Mucosa of descending colon (tissue), 3 donors: Measurements from ENCODE around the gene EVI5L. TPM values are rescaled to one million over a fixed set of nuclear protein-coding genes. Genes with fewer than 3 reads are reported as not detected.
A peak's percentile ranks its signal among the peaks of the same experiment; 100 is the strongest.
"Not testable (repeated sequence)": the region's sequence is repeated elsewhere in the genome, so short reads cannot be mapped to it uniquely, and the experiment has no call there.

ENCODE experiments used
- ATAC-seq: fragments of 200-7000 bp; cut with Tn5 transposase; one replicate; pipeline ENCODE4 v1.9.1; 2020; ENCODE audit warnings: mild to moderate bottlenecking, moderate library complexity
- DNase-seq, 3 donors: peaks; one replicate each; pipeline ENCODE4 v3.0.0-alpha.2; 2020
- H3K36me3 ChIP-seq: fragments of 200-600 bp; one replicate; pipeline ENCODE4 v1.8.0; 2021; ENCODE audit warnings: low read depth, mild to moderate bottlenecking
- H3K4me1 ChIP-seq: fragments of 200-600 bp; one replicate; pipeline ENCODE4 v1.8.0; 2021; ENCODE audit warnings: low read depth, mild to moderate bottlenecking
- H3K4me3 ChIP-seq: fragments of 200-600 bp; one replicate; pipeline ENCODE4 v1.8.0; 2021; ENCODE audit warnings: mild to moderate bottlenecking
- H3K9me3 ChIP-seq: fragments of 200-600 bp; one replicate; pipeline ENCODE4 v1.8.0; 2021; ENCODE audit warnings: mild to moderate bottlenecking
- CTCF ChIP-seq: fragments of 200-600 bp; IDR thresholded peaks from one replicate; pipeline ENCODE4 v1.8.0; 2022; ENCODE audit warnings: antibody characterized with exemption, mild to moderate bottlenecking
- intact Hi-C, 2 donors: fragments of 100-400 bp; cut with DNase I in 1 of 2; cut with micrococcal nuclease in 1 of 2; formaldehyde crosslinking; loops; one replicate each; pipeline versions ENCODE4 v1.11.0 to v1.11.1; 2022; cut with DNase I, micrococcal nuclease
- total RNA-seq, 3 donors: library from RNA; stranded (reverse); fragmentation: NEBNext Ultra II Directional in 2 of 3; extraction: Animal tissue kit (Norgen Biotek cat#: 25700) in 2 of 3; gene quantifications; one replicate each; pipeline versions ENCODE4 v1.2.1 to v1.2.4, GENCODE V29; 2021 to 2023
- donor health status: DM: no; HTN: no; CAD: no; lungs with moderate emphysema.
- donor health status: DM: no; HTN: no; CAD: no.
- donor health status: DM: no; HTN: yes; CAD: no.

The EVI5L gene
- total RNA-seq, 3 donors from 2014 or later: 8.3 to 17.6 (median 11.4) TPM

GRCh38 chr19:7792281-7792680 lies 37.7 kb upstream of the EVI5L start:
- no peak for TF ChIP-seq CTCF
- Histone ChIP-seq H3K9me3 (no peaks in the 10 kb centered on the region), H3K4me1 (peaks cover 3% of the 10 kb centered on the region), H3K4me3 (no peak overlapping the region), H3K36me3 (no peaks in the 10 kb centered on the region)
- ATAC-seq: no peak
- no peak for DNase-seq
- intact Hi-C loops: loop anchor here in 1 of 2 donors (10.0 kb wide), 1 partner anchor 107 kb away; the partner anchor contains the start of gene TRAPPC5

GRCh38 chr19:7792701-7793100 lies 37.3 kb upstream of the EVI5L start:
- not testable (repeated sequence) for H3K4me1 ChIP-seq, H3K9me3 ChIP-seq, ATAC-seq, H3K36me3 ChIP-seq, DNase-seq, H3K4me3 ChIP-seq
- intact Hi-C loops: loop anchor here in 1 of 2 donors (10.0 kb wide), 1 partner anchor 108 kb away; the partner anchor contains the start of gene TRAPPC5

- DNase-seq: no peak
- H3K9me3 ChIP-seq: no peaks in the 10 kb centered on the region
- intact Hi-C loops: loop anchor here in 1 of 2 donors (10.0 kb wide), 1 partner anchor 109 kb away; the partner anchor contains the start of gene TRAPPC5
- no peak for TF ChIP-seq CTCF
- H3K4me3 ChIP-seq: no peak overlapping the region
- no peak for ATAC-seq
- peaks cover 3% of the 10 kb centered on the region for H3K4me1 ChIP-seq
- H3K36me3 ChIP-seq: no peaks in the 10 kb centered on the region
Observed at GRCh38 chr19:7793493-7793892, 36.5 kb upstream of the EVI5L start.

GRCh38 chr19:7795555-7796161 lies 34.4 kb upstream of the EVI5L start:
- Histone ChIP-seq H3K4me3 (no peak overlapping the region), H3K9me3 (peaks cover 1% of the 10 kb centered on the region), H3K4me1 (no peaks in the 10 kb centered on the region), H3K36me3 (no peaks in the 10 kb centered on the region)
- DNase-seq (no peak), ATAC-seq (no peak)
- intact Hi-C loops: loop anchor here in 1 of 2 donors (10.0 kb wide), 1 partner anchor 111 kb away; the partner anchor contains the start of gene TRAPPC5
- no peak for TF ChIP-seq CTCF

DNA sequence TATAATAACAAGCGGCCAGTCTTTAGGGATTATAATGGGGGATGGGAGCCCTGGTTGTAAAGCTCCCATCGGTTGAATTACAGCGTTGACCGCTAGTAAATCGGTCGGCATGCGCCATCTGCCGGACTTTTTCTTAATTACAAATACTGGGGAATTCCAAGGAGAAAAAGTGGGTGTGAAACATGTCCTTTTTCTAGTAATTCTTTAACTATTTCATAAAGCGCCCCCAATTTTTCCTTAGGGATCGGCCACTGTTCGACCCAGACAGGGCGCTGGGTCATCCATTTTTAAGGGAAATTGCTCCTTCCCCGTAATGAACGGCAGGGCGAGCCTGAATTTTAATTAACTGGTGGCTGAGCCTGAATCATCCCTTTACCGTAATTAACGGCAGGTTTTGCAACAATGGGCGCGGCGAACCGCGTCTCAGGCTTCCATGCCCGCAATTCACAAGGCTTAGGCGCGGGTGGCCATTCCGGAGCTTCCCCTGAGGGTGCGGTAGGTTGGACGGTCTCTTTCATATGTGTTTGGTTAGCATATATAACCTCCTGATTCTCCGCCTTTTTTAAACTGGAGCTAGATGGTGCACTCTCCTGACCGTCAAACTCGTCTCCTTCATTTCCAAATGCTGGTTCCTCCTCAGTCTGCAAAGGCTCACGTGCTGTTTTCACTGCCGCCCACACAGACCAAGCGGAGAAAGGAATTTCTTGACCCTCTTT lies 30.2 kb upstream of the EVI5L start:
- no peak overlapping the region for H3K4me3 ChIP-seq
- peaks cover 11% of the 10 kb centered on the region for H3K9me3 ChIP-seq
- DNase-seq (peak in 2 of 3 donors; percentile 52 to 85), ATAC-seq (peak; percentile 81)
- intact Hi-C loops: loop anchor here in 1 of 2 donors (10.0 kb wide), 1 partner anchor 115 kb away; the partner anchor contains the start of gene TRAPPC5
- TF ChIP-seq CTCF: peak; percentile 34
- H3K36me3 ChIP-seq: no peaks in the 10 kb centered on the region
- no peaks in the 10 kb centered on the region for H3K4me1 ChIP-seq

DNA sequence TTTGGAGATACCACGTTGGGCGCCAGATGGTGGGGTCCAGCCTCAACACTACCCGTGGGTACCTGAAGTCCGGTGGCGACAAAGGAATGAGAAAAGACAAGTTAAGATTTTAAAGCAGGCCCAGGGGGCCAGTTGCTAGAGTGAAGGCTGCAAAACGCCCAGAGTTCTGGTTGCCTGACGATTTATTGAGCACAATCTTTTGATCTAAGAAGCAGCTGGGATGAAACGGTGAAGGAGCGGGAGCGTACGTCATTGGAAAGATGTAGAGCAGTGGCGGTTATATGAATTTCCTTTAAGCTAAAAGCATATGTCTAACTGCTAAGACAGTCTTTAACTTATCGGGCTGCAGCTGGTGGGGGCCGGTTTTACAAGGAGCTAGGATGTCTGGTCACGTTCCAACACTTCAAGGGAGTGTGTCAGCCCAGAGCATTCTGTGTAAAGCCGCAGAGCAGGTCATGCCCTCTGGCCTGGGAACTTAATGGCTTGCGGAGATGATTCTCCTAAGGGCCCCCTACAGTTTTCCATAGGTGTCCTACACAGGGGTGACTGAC lies 28.9 kb upstream of the EVI5L start:
- intact Hi-C loops: no loop called here
- H3K36me3 ChIP-seq: no peaks in the 10 kb centered on the region

More for the DNA sequence above, 28.9 kb upstream of the EVI5L start:
- no peak for TF ChIP-seq CTCF
- Histone ChIP-seq H3K9me3 (peaks cover 11% of the 10 kb centered on the region), H3K4me3 (no peak overlapping the region), H3K4me1 (no peaks in the 10 kb centered on the region)
- DNase-seq (no peak), ATAC-seq (no peak)
